Stomach (tissue), 4 donors: ENCODE results near the gene SMIM8.

Source experiments
- CTCF ChIP-seq, 7 experiments: fragments of 450-650 bp in 4 of 7; fragments of 200-600 bp in 3 of 7; sonication (generic) in 3 of 7; IDR thresholded peaks; one replicate each; pipeline ENCODE4 v1.5.1; 2016 to 2019; ENCODE audit warnings: antibody characterized with exemption in 7 of 7, control low read depth in 2 of 7, mild to moderate bottlenecking in 1 of 7
- EP300 ChIP-seq: sonication (generic); formaldehyde crosslinking; IDR thresholded peaks from one replicate; pipeline ENCODE4 v1.6.1; 2017; ENCODE audit warnings: antibody characterized with exemption
- POLR2A ChIP-seq, 4 donors: fragments of 450-650 bp; IDR thresholded peaks; one replicate each; pipeline ENCODE4 v1.6.1; 2016; ENCODE audit warnings: antibody characterized with exemption in 4 of 4, control low read depth in 2 of 4, mild to moderate bottlenecking in 1 of 4, moderate library complexity in 1 of 4
- POLR2AphosphoS5 ChIP-seq, 3 donors: sonication (generic); formaldehyde crosslinking; IDR thresholded peaks; one replicate each; pipeline ENCODE4 v1.6.1; 2016; ENCODE audit warnings: antibody characterized with exemption in 3 of 3

- TF ChIP-seq POLR2A (IDR thresholded peaks at IDR 0.05), result no peak
- TF ChIP-seq POLR2AphosphoS5 (IDR thresholded peaks at IDR 0.05), result no peak
- TF ChIP-seq CTCF (IDR thresholded peaks at IDR 0.05), result no peak
- no peak for TF ChIP-seq EP300
Observed at GRCh38 chr6:87281426-87281825, 41.0 kb upstream of the SMIM8 start.
